Hepatocyte (in vitro differentiated cells): Measurements from ENCODE around the gene PSMD1.

ENCODE experiments used
- EZH2 ChIP-seq: fragments of 200-600 bp; sonication (generic); IDR thresholded peaks from 2 replicates; pipeline ENCODE4 v1.6.1; 2016; ENCODE audit warnings: antibody characterized with exemption, mild to moderate bottlenecking, borderline replicate concordance
- EZH2phosphoT487 ChIP-seq: fragments of 200-600 bp; sonication (generic); IDR thresholded peaks from one replicate; pipeline ENCODE4 v1.6.1; 2018; ENCODE audit warnings: antibody characterized with exemption, mild to moderate bottlenecking, low read depth, moderate library complexity; ENCODE audit not compliant: unreplicated experiment, severe bottlenecking
- TF ChIP-seq, protein P1 (sequence below): fragments of 200-600 bp; sonication (generic); IDR thresholded peaks from 2 replicates; pipeline ENCODE4 v1.5.1; 2016; ENCODE audit warnings: antibody characterized with exemption, mild to moderate bottlenecking; ENCODE audit not compliant: poor library complexity

DNA sequence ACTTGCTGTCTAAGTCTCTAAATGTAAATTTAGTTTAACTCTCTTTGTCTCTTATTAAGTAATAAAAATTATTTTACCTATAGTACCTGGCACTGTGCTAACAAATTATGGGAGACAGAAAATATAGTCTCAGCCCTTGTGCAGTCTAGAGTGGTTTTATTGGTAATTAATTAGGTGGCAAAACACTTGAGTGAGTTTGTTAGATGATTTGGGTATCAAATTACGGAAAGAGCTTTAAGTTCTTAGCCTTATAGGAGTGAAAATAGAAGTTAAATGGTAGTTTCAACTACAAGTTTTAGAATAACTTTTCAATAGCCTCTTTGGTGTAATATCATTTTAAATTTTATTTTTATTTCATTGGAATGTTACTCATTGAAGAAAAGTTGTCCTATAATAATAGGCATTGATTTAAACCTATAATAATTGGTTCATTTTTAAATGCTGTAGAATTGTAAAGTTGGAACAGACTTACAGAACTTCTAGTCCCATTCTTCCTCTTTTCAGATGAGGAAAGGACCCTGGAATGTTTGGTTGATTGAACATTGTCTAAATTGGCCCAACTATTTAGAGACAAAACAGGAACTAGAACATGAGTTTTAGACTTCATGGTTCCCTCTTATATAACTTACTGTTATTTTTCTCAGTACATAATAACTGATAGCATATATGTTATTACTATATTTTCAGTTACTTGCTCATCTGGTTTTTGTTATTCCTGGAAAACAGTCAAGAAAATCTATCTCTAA lies 78.4 kb downstream of the PSMD1 start:
- TF ChIP-seq, protein P1, sequence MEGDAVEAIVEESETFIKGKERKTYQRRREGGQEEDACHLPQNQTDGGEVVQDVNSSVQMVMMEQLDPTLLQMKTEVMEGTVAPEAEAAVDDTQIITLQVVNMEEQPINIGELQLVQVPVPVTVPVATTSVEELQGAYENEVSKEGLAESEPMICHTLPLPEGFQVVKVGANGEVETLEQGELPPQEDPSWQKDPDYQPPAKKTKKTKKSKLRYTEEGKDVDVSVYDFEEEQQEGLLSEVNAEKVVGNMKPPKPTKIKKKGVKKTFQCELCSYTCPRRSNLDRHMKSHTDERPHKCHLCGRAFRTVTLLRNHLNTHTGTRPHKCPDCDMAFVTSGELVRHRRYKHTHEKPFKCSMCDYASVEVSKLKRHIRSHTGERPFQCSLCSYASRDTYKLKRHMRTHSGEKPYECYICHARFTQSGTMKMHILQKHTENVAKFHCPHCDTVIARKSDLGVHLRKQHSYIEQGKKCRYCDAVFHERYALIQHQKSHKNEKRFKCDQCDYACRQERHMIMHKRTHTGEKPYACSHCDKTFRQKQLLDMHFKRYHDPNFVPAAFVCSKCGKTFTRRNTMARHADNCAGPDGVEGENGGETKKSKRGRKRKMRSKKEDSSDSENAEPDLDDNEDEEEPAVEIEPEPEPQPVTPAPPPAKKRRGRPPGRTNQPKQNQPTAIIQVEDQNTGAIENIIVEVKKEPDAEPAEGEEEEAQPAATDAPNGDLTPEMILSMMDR: no peak
- no peak for TF ChIP-seq EZH2phosphoT487
- no peak for TF ChIP-seq EZH2
